Skeletal muscle cell (primary cell): ENCODE data around the gene PRKCA.
"Not testable (repeated sequence)": the region's sequence is repeated elsewhere in the genome, so short reads cannot be mapped to it uniquely, and the experiment has no call there.

Experiments used
- DNase-seq: peaks from one replicate; pipeline ENCODE4 v3.0.0-alpha.2; 2010; ENCODE audit warnings: low read depth
- H3K4me3 ChIP-seq: 2 replicates; pipeline ENCODE4 v1.5.1; 2011; ENCODE audit warnings: low read depth, mild to moderate bottlenecking, control low read depth, low read length, moderate library complexity

Gene PRKCA

GRCh38 chr17:66612993-66613392 is 310.6 kb downstream of the PRKCA start:
- H3K4me3 ChIP-seq, result no peak overlapping the region
- DNase-seq, result no peak

DNA sequence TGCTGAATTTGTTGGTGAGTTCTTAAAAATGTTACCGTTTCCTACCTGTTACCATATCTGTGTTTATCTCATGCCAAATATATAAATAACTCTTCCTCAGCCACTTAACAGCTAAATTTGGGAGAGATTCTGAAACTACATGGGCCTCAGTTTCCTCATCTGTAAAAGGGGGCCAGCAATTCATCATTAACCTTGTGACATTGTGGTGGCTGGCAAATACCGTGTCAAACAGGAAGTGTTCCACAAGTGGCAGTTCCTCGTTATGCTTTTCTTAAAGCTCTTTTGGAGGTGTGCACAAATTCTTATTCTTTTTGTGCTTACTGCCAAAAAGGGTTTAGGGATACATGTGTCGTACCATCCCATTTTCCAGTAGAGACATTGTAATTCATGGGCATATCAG is 312.1 kb downstream of the PRKCA start:
- no peak for DNase-seq
- no peak overlapping the region for H3K4me3 ChIP-seq

DNA sequence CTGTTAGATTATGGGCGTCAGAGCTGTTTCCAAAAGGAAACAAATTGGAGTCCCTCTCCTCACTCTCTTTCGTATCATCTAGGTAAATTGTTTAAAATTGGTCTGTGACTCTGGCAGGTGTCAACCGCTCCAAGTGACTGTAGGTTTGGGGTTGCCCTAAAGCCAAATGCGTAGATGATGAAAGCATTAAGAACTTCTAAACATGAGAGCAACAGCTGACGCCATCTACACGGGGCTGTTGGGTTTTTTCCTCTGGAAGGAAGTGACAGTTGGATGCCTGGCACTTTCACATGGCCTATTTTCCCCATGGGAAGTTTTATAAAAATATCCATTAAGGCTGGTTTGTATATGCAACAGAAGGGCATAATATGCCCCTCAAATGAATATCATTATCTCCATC is 316.8 kb downstream of the PRKCA start:
- no peak for DNase-seq

DNA sequence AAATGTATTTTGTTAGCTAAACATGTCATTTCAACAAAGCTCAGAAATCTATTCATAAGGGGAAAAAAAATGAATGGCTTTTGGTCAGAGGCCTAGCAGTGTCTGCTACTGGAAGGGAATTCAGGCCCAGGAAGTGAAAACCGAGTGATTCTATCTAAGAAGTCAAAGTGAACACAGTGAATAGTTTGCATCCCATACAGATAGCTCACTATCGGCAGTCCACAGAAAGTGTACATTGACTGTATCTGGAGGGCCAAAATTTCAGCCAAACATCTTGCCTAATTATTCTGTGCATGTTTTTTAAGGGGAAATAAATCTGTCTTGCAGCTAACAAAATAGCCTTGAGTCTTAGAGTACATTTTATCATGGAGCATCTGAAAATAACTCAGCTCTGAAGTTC is 318.1 kb downstream of the PRKCA start:
- DNase-seq, result no peak
- H3K4me3 ChIP-seq, result no peak overlapping the region

More for the DNA sequence above, 316.8 kb downstream of the PRKCA start:
- no peak overlapping the region for H3K4me3 ChIP-seq

DNA sequence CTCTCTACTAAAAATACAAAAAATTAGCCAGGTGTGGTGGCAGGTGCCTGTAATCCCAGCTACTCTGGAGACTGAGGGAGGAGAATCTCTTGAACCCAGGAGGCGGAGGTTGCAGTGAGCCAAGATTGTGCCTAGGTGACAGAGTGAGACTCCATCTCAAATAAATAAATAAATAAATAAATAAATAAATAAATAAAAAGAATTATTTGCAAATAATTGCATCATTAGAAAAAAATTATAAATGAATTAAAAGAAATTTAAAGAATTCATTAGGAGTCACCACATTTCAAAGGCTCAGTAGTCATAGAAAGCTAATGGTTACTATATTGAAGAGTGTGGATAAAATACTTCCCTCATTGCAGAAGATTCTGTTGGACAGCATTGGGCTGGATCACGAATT is 322.2 kb downstream of the PRKCA start:
- not testable (repeated sequence) for H3K4me3 ChIP-seq, DNase-seq

DNA sequence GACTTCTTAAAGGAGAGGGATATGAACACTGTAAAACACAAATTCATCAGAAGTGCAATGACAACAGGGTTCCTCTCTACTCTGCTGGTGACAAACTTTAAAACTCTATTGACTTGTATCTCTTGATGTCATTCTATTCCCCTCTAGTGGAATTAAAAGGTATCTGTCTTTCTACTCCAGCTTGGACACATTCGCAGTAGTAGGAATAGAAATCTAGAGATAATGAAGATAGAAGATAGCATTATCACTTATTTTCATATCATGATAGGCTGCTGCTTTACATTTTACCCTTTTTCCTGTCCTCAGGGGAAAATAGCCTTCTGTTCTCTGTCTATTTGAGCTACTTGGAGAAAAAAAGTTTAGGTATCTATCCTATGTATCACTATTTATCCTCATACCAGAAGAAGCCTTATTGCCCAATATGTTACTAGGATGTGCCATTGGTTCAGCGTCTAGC is 322.9 kb downstream of the PRKCA start:
- DNase-seq, result no peak

GRCh38 chr17:66627985-66628384 is 325.6 kb downstream of the PRKCA start:
- DNase-seq, result no peak
- no peak overlapping the region for H3K4me3 ChIP-seq

More for the DNA sequence above, 322.9 kb downstream of the PRKCA start:
- no peak overlapping the region for H3K4me3 ChIP-seq

GRCh38 chr17:66629762-66630161 is 327.3 kb downstream of the PRKCA start:
- H3K4me3 ChIP-seq, result no peak overlapping the region
- no peak for DNase-seq

- H3K4me3 ChIP-seq, result no peak overlapping the region
- no peak for DNase-seq
Measured at GRCh38 chr17:66630379-66630778, 328.0 kb downstream of the PRKCA start.

- no peak for DNase-seq
- no peak overlapping the region for H3K4me3 ChIP-seq
Measured at GRCh38 chr17:66630828-66631472, 328.5 kb downstream of the PRKCA start.

DNA sequence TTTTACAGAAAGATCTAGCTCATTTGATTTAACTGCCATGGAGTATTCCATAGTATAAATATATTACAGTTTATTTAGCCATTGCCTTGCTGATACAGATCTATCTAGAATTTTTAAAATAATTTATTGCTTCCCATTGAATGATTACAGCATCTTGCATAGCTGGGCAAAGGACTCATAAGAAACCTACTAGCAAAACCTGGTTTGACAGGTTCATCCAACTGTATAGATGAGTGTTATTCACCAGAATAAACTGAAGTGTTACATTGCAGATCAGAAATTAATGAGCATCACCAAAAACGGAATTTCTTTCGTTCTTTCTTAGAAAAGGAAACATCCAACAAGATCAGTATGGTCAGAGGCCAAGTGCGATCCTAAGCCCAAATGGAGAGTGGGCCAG is 330.3 kb downstream of the PRKCA start:
- H3K4me3 ChIP-seq, result no peak overlapping the region
- DNase-seq, result no peak

DNA sequence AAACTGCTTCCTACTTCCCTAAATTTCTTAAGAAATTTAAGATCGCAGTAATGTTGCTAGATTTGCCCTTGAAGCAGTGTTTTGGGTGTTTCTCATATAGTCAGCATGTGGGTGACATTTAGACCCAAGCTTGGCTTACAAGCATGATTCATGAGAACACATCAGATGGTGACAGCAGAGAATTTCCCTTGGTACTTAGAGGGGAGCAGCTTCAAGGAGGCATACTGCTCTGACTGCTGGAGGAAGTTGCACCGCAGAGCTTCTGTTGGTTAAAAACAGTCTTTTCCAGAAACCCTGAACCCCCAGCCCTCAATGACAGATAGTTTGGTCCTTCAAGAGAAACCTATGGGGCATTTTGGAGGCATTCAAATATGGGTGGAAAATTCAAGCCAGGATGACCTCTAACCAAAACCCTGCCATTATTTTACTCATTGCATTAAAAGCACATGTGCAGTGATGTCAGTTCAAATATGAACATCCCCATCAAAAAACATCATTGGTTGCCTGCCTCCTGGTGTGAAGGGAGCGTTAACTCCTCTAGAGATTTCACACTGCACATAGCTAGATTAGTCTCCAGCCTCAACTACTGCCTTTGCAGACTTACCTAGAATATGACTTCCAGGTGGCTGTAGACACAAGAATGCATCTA is 331.0 kb downstream of the PRKCA start:
- peak; percentile 69 for DNase-seq
- H3K4me3 ChIP-seq, result no peak overlapping the region

- no peak for DNase-seq
Measured at GRCh38 chr17:66634193-66634592, 331.8 kb downstream of the PRKCA start.

DNA sequence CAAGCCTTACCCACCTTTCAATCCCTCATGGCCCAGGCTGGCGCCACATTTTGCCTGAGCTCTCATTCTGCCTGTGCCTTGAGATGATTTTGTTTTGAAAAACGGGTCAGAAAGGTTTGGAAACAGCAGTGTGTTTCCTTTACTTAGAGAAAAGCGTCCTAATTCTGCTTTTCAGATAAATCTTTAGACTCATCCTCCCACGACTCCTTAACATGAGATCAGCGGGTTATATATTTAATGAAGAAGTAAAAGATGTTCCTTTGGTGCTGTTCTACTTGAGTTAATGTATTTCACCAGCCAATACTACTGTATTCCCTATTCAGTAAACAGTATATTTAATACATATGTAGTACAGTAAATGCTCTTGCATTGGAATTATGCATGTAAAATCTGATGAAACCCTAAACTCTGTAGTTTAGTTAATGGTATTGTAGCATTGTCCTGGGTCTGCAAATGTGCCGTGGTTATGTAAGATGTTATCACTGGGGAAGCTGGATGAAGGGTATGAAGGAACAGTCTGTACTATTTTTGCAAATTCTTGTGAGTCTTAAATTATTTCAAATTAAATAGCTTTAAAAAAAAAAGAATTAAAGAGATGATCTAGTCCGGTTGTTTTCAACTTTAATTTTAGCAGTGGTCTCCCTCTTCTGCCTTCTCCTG is 333.1 kb downstream of the PRKCA start:
- H3K4me3 ChIP-seq, result no peak overlapping the region
- DNase-seq, result no peak

More at GRCh38 chr17:66634193-66634592, 331.8 kb downstream of the PRKCA start:
- no peak overlapping the region for H3K4me3 ChIP-seq

GRCh38 chr17:66636111-66636510 is 333.7 kb downstream of the PRKCA start:
- no peak overlapping the region for H3K4me3 ChIP-seq
- peak; percentile 43 for DNase-seq

DNA sequence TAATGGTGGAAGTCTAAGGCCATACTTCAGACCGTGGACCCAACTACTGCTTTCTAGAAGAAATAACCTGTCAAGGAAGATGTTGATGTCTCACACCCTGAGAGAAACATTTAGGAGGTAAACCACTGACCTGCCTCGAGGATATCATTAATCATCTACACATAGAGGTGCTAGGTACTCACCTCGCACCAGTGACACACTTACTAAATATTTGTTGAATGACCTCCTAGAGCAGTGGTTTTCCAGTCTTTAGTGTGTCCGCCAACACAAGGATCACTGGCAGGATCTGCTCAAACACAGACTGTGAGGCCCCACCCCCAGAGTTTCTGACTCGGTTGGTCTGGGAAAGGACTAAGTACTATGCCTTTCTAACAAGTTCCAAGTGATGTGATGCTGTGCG is 335.1 kb downstream of the PRKCA start:
- DNase-seq, result no peak

GRCh38 chr17:66638707-66639479 is 336.5 kb downstream of the PRKCA start:
- H3K4me3 ChIP-seq, result no peak overlapping the region
- no peak for DNase-seq

More for the DNA sequence above, 335.1 kb downstream of the PRKCA start:
- H3K4me3 ChIP-seq, result no peak overlapping the region

- DNase-seq, result no peak
- no peak overlapping the region for H3K4me3 ChIP-seq
Measured at GRCh38 chr17:66643815-66644710, 341.6 kb downstream of the PRKCA start.

DNA sequence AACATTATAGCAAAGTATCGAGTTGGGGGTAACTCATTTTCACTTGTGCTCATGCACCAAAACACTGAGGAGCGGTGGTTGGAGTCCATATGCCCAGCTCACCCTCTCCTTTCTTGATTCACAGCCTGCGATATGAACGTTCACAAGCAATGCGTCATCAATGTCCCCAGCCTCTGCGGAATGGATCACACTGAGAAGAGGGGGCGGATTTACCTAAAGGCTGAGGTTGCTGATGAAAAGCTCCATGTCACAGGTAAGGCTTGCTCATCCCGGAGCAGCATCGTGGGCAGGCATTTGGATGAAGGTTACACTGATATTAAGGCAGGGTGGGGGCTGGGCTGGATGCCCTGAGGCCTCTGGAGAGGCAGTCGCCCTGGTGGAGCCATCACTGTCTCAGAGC is 342.8 kb downstream of the PRKCA start:
- DNase-seq, result no peak
- H3K4me3 ChIP-seq, result no peak overlapping the region
